Stimulated activated naive B cell treated with anti-CD40 and anti-IgM and Interleukin-4, amounts not matched to agents 10 μg/mL and 1 μg/mL and 100 μg/mL, for 72 hours (primary cell): ENCODE results near the gene CEP295NL.
"Not testable (repeated sequence)": the region's sequence is repeated elsewhere in the genome, so short reads cannot be mapped to it uniquely, and the experiment has no call there.

ENCODE experiments used
- ATAC-seq, 2 donors: fragments of 150-1000 bp; cut with Tn5 transposase; replicated peaks; 2 replicates each; pipeline ENCODE4 v1.10.0; 2021; ENCODE audit warnings: moderate library complexity in 1 of 2
- DNase-seq: peaks from one replicate; pipeline ENCODE4 v3.0.0; 2021
- H3K27ac Mint-ChIP-seq: one replicate; pipeline ENCODE4 v1.8.0; 2022; ENCODE audit warnings: mild to moderate bottlenecking, mixed read lengths
- H3K27me3 Mint-ChIP-seq, 2 donors: one replicate each; pipeline ENCODE4 v1.8.0; 2022; ENCODE audit warnings: mixed read lengths in 2 of 2
- H3K36me3 Mint-ChIP-seq, 2 donors: one replicate each; pipeline ENCODE4 v1.8.0; 2022; ENCODE audit warnings: mixed read lengths in 2 of 2, mild to moderate bottlenecking in 1 of 2
- H3K4me1 Mint-ChIP-seq, 2 donors: one replicate each; pipeline ENCODE4 v1.8.0; 2022; ENCODE audit warnings: mixed read lengths in 2 of 2, mild to moderate bottlenecking in 1 of 2
- H3K4me3 Mint-ChIP-seq, 2 donors: one replicate each; pipeline ENCODE4 v1.8.0; 2022; ENCODE audit warnings: mild to moderate bottlenecking in 2 of 2, mixed read lengths in 2 of 2, moderate library complexity in 1 of 2
- H3K9me3 Mint-ChIP-seq, 2 donors: one replicate each; pipeline ENCODE4 v1.8.0; 2022; ENCODE audit warnings: mixed read lengths in 2 of 2, mild to moderate bottlenecking in 1 of 2

The CEP295NL gene

DNA sequence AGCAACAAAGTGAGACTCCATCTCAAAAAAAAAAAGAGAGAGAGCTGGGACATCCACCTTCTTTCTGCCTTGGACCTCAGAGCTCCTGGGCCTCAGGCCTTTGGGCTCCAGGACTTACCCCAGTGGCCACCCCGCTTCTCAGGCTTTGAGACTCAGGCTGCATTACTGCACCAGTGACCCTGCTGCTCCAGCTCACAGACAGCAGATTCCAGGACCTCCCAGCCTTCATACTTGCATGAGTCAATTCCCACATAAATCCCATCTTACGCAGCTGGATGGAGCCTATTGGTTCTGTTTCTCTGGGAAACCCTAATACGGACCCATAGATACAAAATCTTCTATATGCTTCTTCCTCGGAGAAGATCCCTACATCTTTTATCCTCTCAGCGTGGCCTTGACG lies 2.1 kb upstream of the CEP295NL start:
- H3K36me3 Mint-ChIP-seq = no peaks in the 10 kb centered on the region
- H3K4me1 Mint-ChIP-seq = peaks cover 9 to 14% of the 10 kb centered on the region in 2 donors
- H3K9me3 Mint-ChIP-seq = no peaks in the 10 kb centered on the region
- no peak overlapping the region for H3K4me3 Mint-ChIP-seq
- ATAC-seq = no peak
- DNase-seq = no peak
- no peak overlapping the region for H3K27ac Mint-ChIP-seq
- H3K27me3 Mint-ChIP-seq = no peaks in the 10 kb centered on the region

DNA sequence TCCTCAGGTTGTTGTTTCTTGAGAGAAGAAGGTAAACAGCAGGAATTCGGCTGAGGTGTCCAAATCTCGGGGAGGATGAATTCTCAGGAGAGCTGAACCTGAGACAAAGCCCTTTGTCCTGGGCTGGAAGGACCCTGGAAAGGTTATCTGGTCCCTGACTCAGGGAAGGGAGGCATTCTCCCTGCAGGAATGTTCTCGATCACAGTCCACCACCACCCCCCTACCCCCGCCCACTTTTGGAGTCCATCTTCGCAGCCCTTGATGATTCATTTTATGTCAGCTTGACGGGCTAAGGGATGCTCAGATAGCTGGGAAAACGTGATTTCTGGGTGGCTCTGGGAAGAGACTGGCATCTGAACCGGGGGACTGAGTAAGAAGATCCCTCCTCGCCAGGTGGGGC lies 1.4 kb upstream of the CEP295NL start:
- peaks cover 9 to 14% of the 10 kb centered on the region in 2 donors for H3K4me1 Mint-ChIP-seq
- H3K27me3 Mint-ChIP-seq = no peaks in the 10 kb centered on the region
- no peak for DNase-seq
- no peak for ATAC-seq
- H3K36me3 Mint-ChIP-seq = no peaks in the 10 kb centered on the region
- no peak overlapping the region for H3K27ac Mint-ChIP-seq
- H3K9me3 Mint-ChIP-seq = no peaks in the 10 kb centered on the region
- no peak overlapping the region for H3K4me3 Mint-ChIP-seq

- H3K9me3 Mint-ChIP-seq, ATAC-seq, H3K36me3 Mint-ChIP-seq, H3K4me3 Mint-ChIP-seq, H3K27ac Mint-ChIP-seq, DNase-seq, H3K27me3 Mint-ChIP-seq: not testable (repeated sequence)
- H3K4me1 Mint-ChIP-seq = peaks cover 9 to 19% of the 10 kb centered on the region in 2 donors
Observed at GRCh38 chr17:78902231-78902630, 770 bp downstream of the CEP295NL start.

- Mint-ChIP-seq H3K36me3 (no peaks in the 10 kb centered on the region), H3K4me1 (peaks cover 9 to 19% of the 10 kb centered on the region in 2 donors), H3K9me3 (no peaks in the 10 kb centered on the region), H3K27me3 (no peaks in the 10 kb centered on the region), H3K4me3 (no peak overlapping the region), H3K27ac (no peak overlapping the region)
- ATAC-seq (no peak), DNase-seq (no peak)
Observed at GRCh38 chr17:78901806-78902205, 1.2 kb downstream of the CEP295NL start.

- H3K9me3 Mint-ChIP-seq = no peaks in the 10 kb centered on the region
- H3K27ac Mint-ChIP-seq = no peak overlapping the region
Observed at GRCh38 chr17:78900816-78901215, 2.2 kb downstream of the CEP295NL start.

DNA sequence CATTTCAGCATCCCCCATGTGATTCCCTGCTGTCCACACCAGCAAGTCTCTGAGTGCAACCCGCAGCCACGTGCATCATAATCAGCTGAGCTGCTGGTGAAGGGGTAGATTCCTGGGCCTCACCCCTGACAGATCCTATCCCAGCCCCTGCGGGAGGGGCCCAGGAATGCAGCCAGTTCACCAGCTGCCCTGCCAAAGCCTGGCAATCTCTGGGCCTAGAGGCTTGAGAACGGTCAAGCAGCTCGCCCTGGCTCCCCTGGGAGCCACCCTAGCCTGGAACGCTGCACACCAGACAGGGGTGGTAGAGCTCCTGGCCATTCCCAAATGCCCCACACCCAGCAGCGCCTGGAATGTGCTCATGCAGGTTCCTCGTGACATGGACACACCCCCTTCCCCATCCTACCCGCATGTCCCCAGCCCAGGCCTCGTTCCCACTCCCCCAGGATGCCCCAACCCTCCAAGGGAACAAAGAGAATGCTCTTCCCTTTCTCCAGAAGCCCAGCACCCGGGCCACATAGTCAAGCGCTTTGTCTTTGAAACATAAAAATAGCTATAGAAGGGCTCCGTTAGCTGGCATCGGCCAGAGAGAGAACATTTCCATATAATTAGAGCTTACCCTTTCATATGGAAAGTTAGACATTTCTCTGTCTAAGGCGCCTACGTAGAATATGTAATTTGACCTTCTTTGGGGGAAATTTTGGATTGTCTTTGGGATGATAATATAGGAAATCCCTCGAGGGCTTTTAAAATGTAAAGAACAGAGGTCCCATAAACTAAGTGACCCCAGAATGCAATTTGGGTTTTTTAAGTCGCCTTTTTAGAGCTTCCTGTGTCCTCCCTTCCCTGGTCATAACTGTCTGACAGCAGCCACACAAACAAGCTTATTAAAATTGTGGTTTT lies 3.4 kb downstream of the CEP295NL start:
- Mint-ChIP-seq H3K4me3 (no peak overlapping the region), H3K36me3 (no peaks in the 10 kb centered on the region), H3K4me1 (peaks cover 9 to 19% of the 10 kb centered on the region in 2 donors), H3K27me3 (no peaks in the 10 kb centered on the region), H3K9me3 (no peaks in the 10 kb centered on the region), H3K27ac (no peak overlapping the region)
- no peak for ATAC-seq
- no peak for DNase-seq

More at GRCh38 chr17:78900816-78901215, 2.2 kb downstream of the CEP295NL start:
- Mint-ChIP-seq H3K27me3 (no peaks in the 10 kb centered on the region), H3K36me3 (no peaks in the 10 kb centered on the region), H3K4me3 (no peak overlapping the region), H3K4me1 (peaks cover 9 to 19% of the 10 kb centered on the region in 2 donors)
- DNase-seq (no peak), ATAC-seq (no peak)

DNA sequence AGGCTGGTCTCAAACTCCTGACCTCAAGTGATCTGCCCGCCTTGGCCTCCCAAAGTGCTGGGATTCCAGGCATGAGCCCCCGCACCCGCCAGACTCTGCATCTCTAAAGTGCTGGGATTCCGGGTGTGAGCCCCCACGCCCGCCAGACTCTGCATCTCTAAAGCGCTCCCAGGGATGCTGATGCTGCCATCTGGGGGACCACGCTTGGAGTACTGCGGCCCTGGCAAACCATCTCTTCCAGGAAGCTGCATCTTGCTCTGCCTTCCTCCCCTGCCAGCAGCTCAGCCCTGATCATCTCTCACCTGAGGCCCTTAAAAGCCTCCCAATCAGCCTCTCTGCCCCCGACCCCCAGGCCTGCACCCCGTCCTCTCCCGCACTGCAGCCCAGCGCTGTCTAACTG lies 4.1 kb downstream of the CEP295NL start:
- Mint-ChIP-seq H3K27me3 (no peaks in the 10 kb centered on the region), H3K27ac (no peak overlapping the region), H3K36me3 (no peaks in the 10 kb centered on the region), H3K9me3 (no peaks in the 10 kb centered on the region), H3K4me1 (peaks cover 9 to 19% of the 10 kb centered on the region in 2 donors), H3K4me3 (no peak overlapping the region)
- DNase-seq = no peak
- ATAC-seq = no peak

DNA sequence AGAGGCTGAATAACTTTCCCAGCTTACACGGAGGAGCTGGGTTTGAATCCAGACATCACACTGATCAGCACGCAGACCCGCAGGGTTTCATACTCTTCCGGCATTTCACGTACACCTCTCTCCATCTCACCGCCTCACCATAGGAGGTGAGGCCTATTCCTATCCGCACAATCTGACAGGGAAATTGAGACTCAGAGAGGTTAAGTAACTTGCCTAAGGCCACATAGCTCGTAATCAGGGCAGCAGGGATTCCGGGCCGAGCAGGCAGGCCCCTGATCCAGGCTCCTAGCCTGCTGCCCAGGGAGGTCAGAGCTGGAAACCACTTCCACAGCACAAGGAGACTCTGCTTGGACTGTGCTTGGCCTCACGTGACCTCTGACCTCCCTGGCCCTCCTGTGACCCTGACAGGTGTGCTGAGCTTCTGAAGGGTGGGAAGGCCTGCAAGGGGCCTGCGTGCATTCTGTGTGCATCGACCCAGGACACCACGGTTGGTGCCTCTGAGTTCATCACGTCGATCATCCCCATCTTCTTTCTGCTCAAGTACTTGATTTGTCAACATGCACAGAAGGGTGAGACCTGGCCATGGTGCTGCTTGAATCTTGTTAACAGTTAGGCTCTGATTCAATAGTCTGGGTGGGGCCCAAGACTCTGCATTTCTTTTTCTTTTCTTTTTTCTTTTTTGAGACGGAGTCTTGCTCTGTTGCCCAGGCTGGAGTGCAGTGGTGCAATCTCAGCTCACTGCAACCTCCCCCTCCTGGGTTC lies 4.7 kb downstream of the CEP295NL start:
- no peaks in the 10 kb centered on the region for H3K36me3 Mint-ChIP-seq
- no peak overlapping the region for H3K4me3 Mint-ChIP-seq
- ATAC-seq = no peak
- no peak for DNase-seq
- H3K4me1 Mint-ChIP-seq = peaks cover 10 to 19% of the 10 kb centered on the region in 2 donors
- H3K27ac Mint-ChIP-seq = no peak overlapping the region
- no peaks in the 10 kb centered on the region for H3K27me3 Mint-ChIP-seq
- no peaks in the 10 kb centered on the region for H3K9me3 Mint-ChIP-seq

GRCh38 chr17:78897664-78898047 lies 5.3 kb downstream of the CEP295NL start:
- Mint-ChIP-seq H3K27ac (no peak overlapping the region), H3K4me3 (no peak overlapping the region), H3K36me3 (peaks cover 0 to 3% of the 10 kb centered on the region in 2 donors), H3K27me3 (no peaks in the 10 kb centered on the region), H3K4me1 (peaks cover 11 to 19% of the 10 kb centered on the region in 2 donors), H3K9me3 (no peaks in the 10 kb centered on the region)
- ATAC-seq (no peak), DNase-seq (no peak)

DNA sequence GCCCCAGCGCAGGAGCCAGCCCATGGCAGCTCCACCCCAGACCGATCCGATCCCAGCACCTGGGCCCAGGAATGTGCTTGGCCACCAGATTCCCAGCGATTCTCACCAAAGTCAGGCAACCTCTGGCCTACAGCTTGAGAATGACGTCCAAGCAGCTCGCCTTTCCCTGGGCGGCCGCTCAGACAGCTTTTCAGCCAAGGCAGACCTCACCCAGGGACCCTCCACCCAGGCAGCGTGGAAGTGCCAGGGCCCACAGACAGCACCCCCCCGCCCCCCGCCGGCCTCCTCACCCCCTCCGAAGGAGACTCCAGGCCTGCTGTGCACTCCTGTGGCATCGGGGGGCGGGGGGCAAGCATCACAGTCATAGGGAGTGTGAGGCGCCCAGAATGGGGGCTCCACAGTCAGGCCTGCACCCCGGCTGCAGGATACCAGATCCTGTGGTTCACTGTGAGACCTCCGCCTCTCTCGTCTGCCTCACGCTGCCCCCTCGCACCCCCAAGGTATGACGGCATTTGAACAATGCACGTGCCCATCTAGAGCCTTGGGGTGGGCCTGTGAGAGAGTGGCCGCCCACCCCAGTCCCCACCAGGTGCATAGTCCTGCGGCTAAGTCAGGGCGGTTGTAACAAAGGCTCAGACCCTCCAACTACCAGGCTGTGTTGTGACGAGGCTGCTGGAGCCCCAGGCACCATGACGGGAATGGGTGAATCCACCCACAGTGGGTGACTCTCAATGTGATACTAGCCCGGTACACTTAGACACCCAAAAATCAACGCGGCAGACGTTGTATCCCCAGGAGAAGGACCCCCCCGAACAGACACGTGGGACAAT lies 6.0 kb downstream of the CEP295NL start:
- H3K4me1 Mint-ChIP-seq = peaks cover 16 to 25% of the 10 kb centered on the region in 2 donors
- ATAC-seq = no peak
- H3K36me3 Mint-ChIP-seq = peaks cover 0 to 3% of the 10 kb centered on the region in 2 donors
- no peaks in the 10 kb centered on the region for H3K9me3 Mint-ChIP-seq
- H3K4me3 Mint-ChIP-seq = no peak overlapping the region
- H3K27me3 Mint-ChIP-seq = no peaks in the 10 kb centered on the region
- H3K27ac Mint-ChIP-seq = no peak overlapping the region
- DNase-seq = no peak

- Mint-ChIP-seq H3K4me1 (peaks cover 24 to 33% of the 10 kb centered on the region in 2 donors), H3K27ac (no peak overlapping the region), H3K27me3 (no peaks in the 10 kb centered on the region)
Observed at GRCh38 chr17:78896091-78896833, 6.7 kb downstream of the CEP295NL start.

DNA sequence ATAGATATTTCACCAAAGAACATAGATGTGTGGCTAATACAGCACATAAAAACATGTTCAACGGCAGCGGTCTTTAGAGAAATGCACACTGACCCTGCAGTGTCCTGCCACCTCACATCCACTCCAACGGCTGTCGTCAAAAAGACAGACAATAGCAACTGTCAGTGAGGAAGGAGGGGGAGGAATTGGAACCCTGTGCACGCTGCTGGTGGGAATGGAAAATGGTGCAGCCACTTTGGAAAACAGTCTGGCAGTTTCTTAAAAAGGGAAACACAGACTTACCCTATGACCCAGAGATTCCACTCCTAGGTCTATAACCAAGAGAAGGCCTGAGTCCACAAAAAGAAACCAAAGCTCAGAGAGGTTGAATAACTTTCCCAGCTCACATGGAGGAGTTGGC lies 7.7 kb downstream of the CEP295NL start:
- DNase-seq = no peak
- H3K4me3 Mint-ChIP-seq = no peak overlapping the region

More at GRCh38 chr17:78896091-78896833, 6.7 kb downstream of the CEP295NL start:
- H3K4me3 Mint-ChIP-seq = no peak overlapping the region
- no peak for ATAC-seq
- H3K9me3 Mint-ChIP-seq = no peaks in the 10 kb centered on the region
- DNase-seq = no peak
- H3K36me3 Mint-ChIP-seq = peaks cover 0 to 3% of the 10 kb centered on the region in 2 donors

DNA sequence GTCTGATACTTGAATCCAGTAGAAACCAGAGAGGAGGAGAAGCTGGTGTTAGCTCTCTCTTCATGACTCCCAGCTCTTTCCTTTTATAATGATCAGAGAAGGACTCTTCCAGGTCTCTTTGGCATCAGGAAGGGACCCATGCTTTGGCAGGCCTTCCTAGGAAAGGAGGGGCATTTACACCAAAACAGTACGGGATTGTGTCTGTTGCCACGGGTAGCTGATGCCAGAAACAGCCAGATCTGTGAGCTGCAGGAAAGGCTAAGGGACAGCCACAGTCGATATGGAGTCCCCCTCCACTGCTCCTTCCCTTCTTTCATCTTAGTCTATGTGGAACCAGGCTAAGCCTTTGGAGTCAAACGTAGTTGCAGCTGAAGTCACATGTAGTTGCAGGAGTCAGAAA lies 9.3 kb downstream of the CEP295NL start:
- peaks cover 0 to 3% of the 10 kb centered on the region in 2 donors for H3K36me3 Mint-ChIP-seq
- H3K4me3 Mint-ChIP-seq = no peak overlapping the region
- H3K4me1 Mint-ChIP-seq = peaks cover 43 to 53% of the 10 kb centered on the region in 2 donors
- no peaks in the 10 kb centered on the region for H3K27me3 Mint-ChIP-seq
- no peaks in the 10 kb centered on the region for H3K9me3 Mint-ChIP-seq
- ATAC-seq (no peak), DNase-seq (no peak)
- H3K27ac Mint-ChIP-seq = no peak overlapping the region

More for the DNA sequence above, 7.7 kb downstream of the CEP295NL start:
- H3K4me1 Mint-ChIP-seq = peaks cover 33 to 42% of the 10 kb centered on the region in 2 donors
- H3K27me3 Mint-ChIP-seq = no peaks in the 10 kb centered on the region
- no peak for ATAC-seq
- H3K9me3 Mint-ChIP-seq = no peaks in the 10 kb centered on the region
- peaks cover 0 to 3% of the 10 kb centered on the region in 2 donors for H3K36me3 Mint-ChIP-seq
- no peak overlapping the region for H3K27ac Mint-ChIP-seq
